H1 (cell line): ENCODE results near the gene SMOC2. TPM values are rescaled to one million over a fixed set of nuclear protein-coding genes. Genes with fewer than 3 reads are reported as not detected.

Source experiments
- CEBPB ChIP-seq: IDR thresholded peaks from 2 replicates; pipeline ENCODE4 v1.6.1; 2012; ENCODE audit warnings: low read depth, low read length
- HDAC6 ChIP-seq: IDR thresholded peaks from one replicate; pipeline ENCODE4 v1.7.1; 2012; ENCODE audit warnings: low read depth, mild to moderate bottlenecking, inconsistent platforms, low read length, moderate library complexity
- KDM5A ChIP-seq: fragments of 200-600 bp; IDR thresholded peaks from 2 replicates; pipeline ENCODE4 v1.7.1; 2012; ENCODE audit warnings: mild to moderate bottlenecking, low read length, inconsistent platforms, mixed read lengths
- POU5F1 ChIP-seq: IDR thresholded peaks from 2 replicates; pipeline ENCODE4 v1.6.1; 2011; ENCODE audit warnings: low read depth, mild to moderate bottlenecking, low read length, moderate library complexity
- TAF7 ChIP-seq: optimal IDR thresholded peaks from 2 replicates; pipeline ENCODE3; 2011; ENCODE audit warnings: low read depth, mild to moderate bottlenecking, inconsistent platforms, low read length, moderate library complexity, borderline replicate concordance
- TBP ChIP-seq: IDR thresholded peaks from 2 replicates; pipeline ENCODE4 v1.6.1; 2011; ENCODE audit warnings: low read depth, low read length, improper control_type of control experiment
- TCF12 ChIP-seq: IDR thresholded peaks from 2 replicates; pipeline ENCODE4 v1.6.1; 2011; ENCODE audit warnings: low read depth, mild to moderate bottlenecking, low read length
- ZNF274 ChIP-seq: IDR thresholded peaks from 2 replicates; pipeline ENCODE4 v1.7.0; 2012; ENCODE audit warnings: low read length, borderline replicate concordance; ENCODE audit errors: extremely low read depth
- polyA plus RNA-seq, 7 experiments: library from polyadenylated mRNA; depleted of rRNA in 3 of 7; stranded (reverse) in 5 of 7; unstranded in 2 of 7; fragments of >200 nt in 5 of 7; fragments of 200-250 nt in 2 of 7; gene quantifications; 1 replicate in 5 of 7; 2 replicates in 1 of 7; 4 replicates in 1 of 7; pipeline versions ENCODE4 v1.2.1 to v1.2.3, GENCODE V29; 2011 to 2013; ENCODE audit warnings: missing spikeins in 2 of 7, mixed read lengths in 2 of 7
- total RNA-seq: library from RNA; stranded (reverse); fragmentation: NEBNext Ultra II Directional; extraction: Animal tissue kit (Norgen Biotek cat#: 25700); gene quantifications from 2 replicates; pipeline ENCODE4 v1.2.1, GENCODE V29; 2021
- TF ChIP-seq, protein P1 (sequence below): fragments of 300-600 bp; sonication (generic); IDR thresholded peaks from 2 replicates; pipeline ENCODE4 v1.7.1; 2012; ENCODE audit warnings: low read length, moderate library complexity, mild to moderate bottlenecking, inconsistent platforms; ENCODE audit not compliant: insufficient replicate concordance

The SMOC2 gene
- total and polyA plus RNA-seq, 2 of the 8 experiments (the other 6 are each of a cell fraction or from before 2014, with no cell fraction given) = 7.7 to 8.5 TPM

DNA sequence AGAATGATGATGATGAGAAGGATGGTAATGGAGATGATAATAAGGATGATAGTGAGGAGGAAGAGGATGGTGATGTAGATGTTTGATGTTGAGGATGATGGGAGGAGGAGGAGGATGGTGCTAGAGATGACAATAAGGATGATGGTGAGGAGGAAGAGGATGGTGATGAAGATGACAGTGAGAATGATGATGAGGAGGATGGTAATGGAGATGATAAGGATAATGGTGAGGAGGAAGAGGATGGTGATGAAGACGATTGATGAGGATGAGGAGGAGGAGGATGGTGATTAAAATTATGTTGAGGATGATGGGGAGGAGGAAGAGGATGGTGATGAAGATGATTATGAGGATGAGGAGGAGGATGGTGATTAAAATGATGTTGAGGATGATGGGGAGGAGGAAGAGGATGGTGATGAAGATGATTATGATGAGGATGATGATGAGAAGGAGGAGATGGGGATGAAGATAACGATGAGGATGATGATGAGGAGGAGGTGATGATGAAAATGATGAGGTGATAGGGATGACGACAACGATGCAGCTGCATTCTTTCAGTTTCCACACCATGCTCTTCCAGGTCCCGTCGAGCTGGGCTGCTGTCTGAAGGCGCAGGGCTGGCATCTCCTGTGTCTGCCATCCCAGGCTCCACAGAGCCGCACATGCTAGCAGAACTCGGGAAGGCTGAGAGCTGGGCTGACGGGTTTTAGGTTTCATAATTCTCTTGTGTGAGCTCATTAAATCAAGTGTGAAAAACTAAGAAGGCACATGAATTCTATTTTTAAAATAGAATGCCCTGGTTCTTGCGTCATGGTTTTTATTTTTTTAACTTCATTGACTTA lies 274.9 kb downstream of the SMOC2 start (continued):
- TF ChIP-seq HDAC6 (no peak), ZNF274 (no peak), TCF12 (no peak), CEBPB (no peak), POU5F1 (no peak), TBP (no peak), TAF7 (no peak), KDM5A (no peak)
- TF ChIP-seq, protein P1, sequence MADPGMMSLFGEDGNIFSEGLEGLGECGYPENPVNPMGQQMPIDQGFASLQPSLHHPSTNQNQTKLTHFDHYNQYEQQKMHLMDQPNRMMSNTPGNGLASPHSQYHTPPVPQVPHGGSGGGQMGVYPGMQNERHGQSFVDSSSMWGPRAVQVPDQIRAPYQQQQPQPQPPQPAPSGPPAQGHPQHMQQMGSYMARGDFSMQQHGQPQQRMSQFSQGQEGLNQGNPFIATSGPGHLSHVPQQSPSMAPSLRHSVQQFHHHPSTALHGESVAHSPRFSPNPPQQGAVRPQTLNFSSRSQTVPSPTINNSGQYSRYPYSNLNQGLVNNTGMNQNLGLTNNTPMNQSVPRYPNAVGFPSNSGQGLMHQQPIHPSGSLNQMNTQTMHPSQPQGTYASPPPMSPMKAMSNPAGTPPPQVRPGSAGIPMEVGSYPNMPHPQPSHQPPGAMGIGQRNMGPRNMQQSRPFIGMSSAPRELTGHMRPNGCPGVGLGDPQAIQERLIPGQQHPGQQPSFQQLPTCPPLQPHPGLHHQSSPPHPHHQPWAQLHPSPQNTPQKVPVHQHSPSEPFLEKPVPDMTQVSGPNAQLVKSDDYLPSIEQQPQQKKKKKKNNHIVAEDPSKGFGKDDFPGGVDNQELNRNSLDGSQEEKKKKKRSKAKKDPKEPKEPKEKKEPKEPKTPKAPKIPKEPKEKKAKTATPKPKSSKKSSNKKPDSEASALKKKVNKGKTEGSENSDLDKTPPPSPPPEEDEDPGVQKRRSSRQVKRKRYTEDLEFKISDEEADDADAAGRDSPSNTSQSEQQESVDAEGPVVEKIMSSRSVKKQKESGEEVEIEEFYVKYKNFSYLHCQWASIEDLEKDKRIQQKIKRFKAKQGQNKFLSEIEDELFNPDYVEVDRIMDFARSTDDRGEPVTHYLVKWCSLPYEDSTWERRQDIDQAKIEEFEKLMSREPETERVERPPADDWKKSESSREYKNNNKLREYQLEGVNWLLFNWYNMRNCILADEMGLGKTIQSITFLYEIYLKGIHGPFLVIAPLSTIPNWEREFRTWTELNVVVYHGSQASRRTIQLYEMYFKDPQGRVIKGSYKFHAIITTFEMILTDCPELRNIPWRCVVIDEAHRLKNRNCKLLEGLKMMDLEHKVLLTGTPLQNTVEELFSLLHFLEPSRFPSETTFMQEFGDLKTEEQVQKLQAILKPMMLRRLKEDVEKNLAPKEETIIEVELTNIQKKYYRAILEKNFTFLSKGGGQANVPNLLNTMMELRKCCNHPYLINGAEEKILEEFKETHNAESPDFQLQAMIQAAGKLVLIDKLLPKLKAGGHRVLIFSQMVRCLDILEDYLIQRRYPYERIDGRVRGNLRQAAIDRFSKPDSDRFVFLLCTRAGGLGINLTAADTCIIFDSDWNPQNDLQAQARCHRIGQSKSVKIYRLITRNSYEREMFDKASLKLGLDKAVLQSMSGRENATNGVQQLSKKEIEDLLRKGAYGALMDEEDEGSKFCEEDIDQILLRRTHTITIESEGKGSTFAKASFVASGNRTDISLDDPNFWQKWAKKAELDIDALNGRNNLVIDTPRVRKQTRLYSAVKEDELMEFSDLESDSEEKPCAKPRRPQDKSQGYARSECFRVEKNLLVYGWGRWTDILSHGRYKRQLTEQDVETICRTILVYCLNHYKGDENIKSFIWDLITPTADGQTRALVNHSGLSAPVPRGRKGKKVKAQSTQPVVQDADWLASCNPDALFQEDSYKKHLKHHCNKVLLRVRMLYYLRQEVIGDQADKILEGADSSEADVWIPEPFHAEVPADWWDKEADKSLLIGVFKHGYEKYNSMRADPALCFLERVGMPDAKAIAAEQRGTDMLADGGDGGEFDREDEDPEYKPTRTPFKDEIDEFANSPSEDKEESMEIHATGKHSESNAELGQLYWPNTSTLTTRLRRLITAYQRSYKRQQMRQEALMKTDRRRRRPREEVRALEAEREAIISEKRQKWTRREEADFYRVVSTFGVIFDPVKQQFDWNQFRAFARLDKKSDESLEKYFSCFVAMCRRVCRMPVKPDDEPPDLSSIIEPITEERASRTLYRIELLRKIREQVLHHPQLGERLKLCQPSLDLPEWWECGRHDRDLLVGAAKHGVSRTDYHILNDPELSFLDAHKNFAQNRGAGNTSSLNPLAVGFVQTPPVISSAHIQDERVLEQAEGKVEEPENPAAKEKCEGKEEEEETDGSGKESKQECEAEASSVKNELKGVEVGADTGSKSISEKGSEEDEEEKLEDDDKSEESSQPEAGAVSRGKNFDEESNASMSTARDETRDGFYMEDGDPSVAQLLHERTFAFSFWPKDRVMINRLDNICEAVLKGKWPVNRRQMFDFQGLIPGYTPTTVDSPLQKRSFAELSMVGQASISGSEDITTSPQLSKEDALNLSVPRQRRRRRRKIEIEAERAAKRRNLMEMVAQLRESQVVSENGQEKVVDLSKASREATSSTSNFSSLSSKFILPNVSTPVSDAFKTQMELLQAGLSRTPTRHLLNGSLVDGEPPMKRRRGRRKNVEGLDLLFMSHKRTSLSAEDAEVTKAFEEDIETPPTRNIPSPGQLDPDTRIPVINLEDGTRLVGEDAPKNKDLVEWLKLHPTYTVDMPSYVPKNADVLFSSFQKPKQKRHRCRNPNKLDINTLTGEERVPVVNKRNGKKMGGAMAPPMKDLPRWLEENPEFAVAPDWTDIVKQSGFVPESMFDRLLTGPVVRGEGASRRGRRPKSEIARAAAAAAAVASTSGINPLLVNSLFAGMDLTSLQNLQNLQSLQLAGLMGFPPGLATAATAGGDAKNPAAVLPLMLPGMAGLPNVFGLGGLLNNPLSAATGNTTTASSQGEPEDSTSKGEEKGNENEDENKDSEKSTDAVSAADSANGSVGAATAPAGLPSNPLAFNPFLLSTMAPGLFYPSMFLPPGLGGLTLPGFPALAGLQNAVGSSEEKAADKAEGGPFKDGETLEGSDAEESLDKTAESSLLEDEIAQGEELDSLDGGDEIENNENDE = no peak
